Brain microvascular endothelial cell (primary cell): ENCODE data around the gene DCANP1.
A peak's percentile ranks its signal among the peaks of the same experiment; 100 is the strongest.

ENCODE experiments used
- DNase-seq: peaks from one replicate; pipeline ENCODE4 v3.0.0-alpha.2; 2020
- H3K27ac ChIP-seq: fragments of 250-450 bp; sonication (Bioruptor Pico); 2 replicates; pipeline ENCODE4 v1.5.1; 2020; ENCODE audit warnings: mild to moderate bottlenecking, moderate library complexity
- H3K27me3 ChIP-seq: fragments of 250-450 bp; sonication (Bioruptor Pico); replicated peaks from 2 replicates; pipeline ENCODE4 v1.5.1; 2020; ENCODE audit warnings: mild to moderate bottlenecking
- H3K36me3 ChIP-seq: fragments of 250-450 bp; sonication (Bioruptor Pico); replicated peaks from 2 replicates; pipeline ENCODE4 v1.5.1; 2020; ENCODE audit warnings: mild to moderate bottlenecking
- H3K4me3 ChIP-seq: 2 replicates; pipeline ENCODE4 v1.5.1; 2011; ENCODE audit warnings: low read depth, mild to moderate bottlenecking, control low read depth, low read length, moderate library complexity
- CTCF ChIP-seq: IDR thresholded peaks from 2 replicates; pipeline ENCODE4 v1.5.1; 2011; ENCODE audit warnings: low read depth, mild to moderate bottlenecking, moderate library complexity, low read length, control low read depth, inconsistent platforms; ENCODE audit errors: missing control alignments
- in situ Hi-C: cut with HindIII; loops from 2 replicates; pipeline ENCODE4 v1.10.0; 2017; ENCODE audit warnings: low sequenced_read_pairs, low pct_ligation_motif_present

The DCANP1 gene

GRCh38 chr5:135400866-135401265 lies 46.3 kb downstream of the DCANP1 start:
- no peak for DNase-seq
- H3K27ac ChIP-seq = no peak overlapping the region
- no peak for TF ChIP-seq CTCF
- no peak overlapping the region for H3K4me3 ChIP-seq
- in situ Hi-C loops = no loop called here
- no peaks in the 10 kb centered on the region for H3K36me3 ChIP-seq
- H3K27me3 ChIP-seq = no peaks in the 10 kb centered on the region

GRCh38 chr5:135399794-135400542 lies 47.2 kb downstream of the DCANP1 start:
- DNase-seq = no peak
- peak overlapping the region; percentile 80 for H3K4me3 ChIP-seq

GRCh38 chr5:135398855-135399793 lies 48.0 kb downstream of the DCANP1 start, which contains the start of gene MACROH2A1:
MACROH2A1 (minus strand) TSS chr5:135399231; CDS start chr5:135389093, 10,138 bp downstream.
- peak; percentile 75 for DNase-seq
- Histone ChIP-seq H3K27ac (peak within 1 kb of the TSS; percentile 81), H3K27me3 (no peaks in the 10 kb centered on the region), H3K4me3 (peak within 1 kb of the TSS; percentile 80), H3K36me3 (no peaks in the 10 kb centered on the region)
- in situ Hi-C loops = no loop called here
- no peak for TF ChIP-seq CTCF

More at GRCh38 chr5:135399794-135400542, 47.2 kb downstream of the DCANP1 start:
- no peak for TF ChIP-seq CTCF
- Histone ChIP-seq H3K27me3 (no peaks in the 10 kb centered on the region), H3K27ac (no peak overlapping the region), H3K36me3 (no peaks in the 10 kb centered on the region)
- in situ Hi-C loops = no loop called here

- Histone ChIP-seq H3K4me3 (peak overlapping the region; percentile 80), H3K27ac (peak overlapping the region; percentile 81), H3K27me3 (no peaks in the 10 kb centered on the region), H3K36me3 (no peaks in the 10 kb centered on the region)
- no peak for DNase-seq
- no peak for TF ChIP-seq CTCF
- in situ Hi-C loops = no loop called here
Observed at GRCh38 chr5:135398160-135398854, 48.8 kb downstream of the DCANP1 start.

GRCh38 chr5:135397084-135397483 lies 50.1 kb downstream of the DCANP1 start:
- Histone ChIP-seq H3K27me3 (no peaks in the 10 kb centered on the region), H3K4me3 (no peak overlapping the region), H3K36me3 (no peaks in the 10 kb centered on the region), H3K27ac (no peak overlapping the region)
- DNase-seq = no peak
- TF ChIP-seq CTCF = no peak
- in situ Hi-C loops = no loop called here
